Activated CD4-positive, alpha-beta T cell treated with anti-CD3 and anti-CD28 coated beads for 48 hours (primary cell): Measurements from ENCODE around the gene FGF22.
"Not testable (repeated sequence)": the region's sequence is repeated elsewhere in the genome, so short reads cannot be mapped to it uniquely, and the experiment has no call there.

Experiments used
- DNase-seq: peaks from one replicate; pipeline ENCODE4 v3.0.0-alpha.2; 2020

Gene FGF22

DNA sequence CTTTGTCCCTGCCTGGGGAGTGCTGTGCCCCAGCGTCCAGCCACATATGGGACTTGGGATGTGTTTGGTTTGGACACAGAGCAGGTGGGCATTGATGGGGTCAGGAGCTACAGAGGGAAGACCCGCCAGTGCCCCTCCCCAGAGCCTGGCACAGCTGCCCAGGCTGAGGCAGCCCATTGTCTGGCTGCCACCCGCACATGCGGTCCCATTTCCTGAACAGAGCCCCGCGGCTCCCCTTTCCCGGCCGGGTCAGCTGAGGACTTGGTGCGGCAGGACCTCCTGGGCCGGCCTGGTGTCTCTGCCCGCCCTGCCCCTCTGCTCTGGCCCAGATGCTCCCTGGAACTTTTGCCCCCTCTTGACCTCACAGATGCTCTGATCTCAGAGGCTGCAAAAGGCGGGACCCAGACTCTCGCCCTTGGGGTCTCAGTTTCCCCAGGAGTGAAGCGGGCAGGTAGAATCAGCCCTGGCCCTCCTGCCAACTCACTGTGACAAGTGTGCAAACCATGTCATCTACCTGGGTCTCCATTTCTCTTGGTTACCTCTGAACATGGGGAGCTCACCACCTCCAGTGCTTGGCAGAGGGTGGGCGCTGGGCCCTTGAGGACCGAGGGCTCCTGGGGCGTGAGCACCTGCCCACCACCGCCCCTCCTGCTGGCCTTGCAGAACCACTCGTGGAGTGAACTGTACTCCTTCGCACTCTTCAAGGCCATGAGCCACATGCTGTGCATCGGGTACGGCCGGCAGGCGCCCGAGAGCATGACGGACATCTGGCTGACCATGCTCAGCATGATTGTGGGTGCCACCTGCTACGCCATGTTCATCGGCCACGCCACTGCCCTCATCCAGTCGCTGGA is 32.2 kb upstream of the FGF22 start:
- no peak for DNase-seq

DNA sequence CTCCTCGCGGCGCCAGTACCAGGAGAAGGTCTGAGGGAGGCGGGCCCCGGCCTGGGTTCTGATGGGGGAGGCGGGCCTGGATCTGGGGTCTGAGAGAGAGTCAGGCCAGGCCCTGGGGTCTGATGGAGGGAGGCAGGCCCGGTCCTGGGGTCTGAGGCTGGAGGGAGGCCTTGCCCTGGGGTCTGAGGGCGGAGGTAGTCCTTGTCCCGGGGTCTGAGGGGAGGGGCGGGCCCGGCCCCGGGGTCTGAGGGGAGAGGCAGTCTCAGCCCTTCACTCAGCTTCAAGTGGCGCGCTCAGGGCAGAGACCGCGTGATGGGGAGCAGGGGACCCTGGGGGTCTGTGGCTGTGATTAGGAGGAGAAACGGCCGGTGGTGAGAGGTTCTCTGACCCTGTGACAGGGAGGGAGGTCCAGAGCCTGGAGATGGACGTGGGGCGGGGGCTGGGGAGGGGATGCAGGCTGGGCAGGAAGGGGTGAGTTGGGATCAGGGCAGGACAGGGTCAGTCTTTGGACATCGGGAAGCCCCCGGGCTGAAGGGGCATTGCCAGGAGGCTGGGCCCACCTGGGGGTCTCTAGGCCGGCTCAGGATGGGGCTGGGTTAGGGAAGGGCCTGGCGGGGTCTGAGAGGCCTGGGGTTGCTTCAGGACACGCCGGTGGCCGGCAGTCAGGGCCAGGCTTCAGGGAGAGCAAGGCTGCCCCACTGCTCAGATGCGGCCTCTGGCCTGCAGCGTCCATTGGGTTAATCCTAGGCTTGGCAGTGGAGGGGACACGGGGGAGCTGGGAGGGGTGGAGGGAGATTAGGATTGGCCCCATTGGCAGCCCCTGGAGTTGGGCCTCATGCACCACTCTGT is 31.3 kb upstream of the FGF22 start:
- no peak for DNase-seq

GRCh38 chr19:609004-609346 is 30.7 kb upstream of the FGF22 start:
- no peak for DNase-seq

- peak; percentile 53 for DNase-seq
These were observed 29.4 kb upstream of the FGF22 start for GRCh38 chr19:610071-610800.

DNA sequence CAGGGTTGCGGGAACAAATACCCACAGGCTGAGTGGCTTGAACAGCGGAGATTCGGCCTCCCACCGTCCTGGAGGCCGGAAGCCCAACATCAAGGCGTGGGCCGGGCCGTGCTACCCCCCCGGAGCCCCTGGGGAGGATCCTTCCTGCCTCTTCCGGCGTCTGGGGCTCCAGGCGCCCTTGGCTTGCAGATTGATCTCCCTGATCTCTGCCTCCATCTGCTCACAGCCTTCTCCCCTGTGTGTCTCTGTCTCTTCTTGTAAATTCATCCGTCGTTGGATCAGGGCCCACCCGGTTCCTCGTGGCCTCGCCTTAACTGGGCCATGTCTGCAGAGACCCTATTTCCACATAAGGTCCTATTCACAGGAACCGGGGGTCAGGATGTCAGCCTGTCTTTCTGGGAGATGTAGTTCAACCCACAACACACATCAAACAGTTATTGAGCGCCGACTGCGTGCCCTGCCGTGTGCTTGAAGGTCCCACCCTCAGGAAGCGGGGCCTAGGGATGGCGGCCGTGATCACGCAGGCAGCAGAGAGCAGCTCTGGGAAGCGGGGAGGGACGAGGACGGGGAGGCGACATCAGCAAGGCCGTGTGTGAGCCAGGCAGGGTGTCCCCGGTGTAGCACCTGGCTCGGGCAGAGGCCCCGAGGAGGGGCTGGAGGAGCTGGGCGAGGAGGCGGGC is 28.7 kb upstream of the FGF22 start:
- peak; percentile 72 for DNase-seq

- peak; percentile 86 for DNase-seq
These were observed 28.2 kb upstream of the FGF22 start for GRCh38 chr19:611481-611868.

- DNase-seq: no peak
These were observed 26.7 kb upstream of the FGF22 start for GRCh38 chr19:612941-613340.

GRCh38 chr19:613732-614567 is 25.7 kb upstream of the FGF22 start:
- no peak for DNase-seq

DNA sequence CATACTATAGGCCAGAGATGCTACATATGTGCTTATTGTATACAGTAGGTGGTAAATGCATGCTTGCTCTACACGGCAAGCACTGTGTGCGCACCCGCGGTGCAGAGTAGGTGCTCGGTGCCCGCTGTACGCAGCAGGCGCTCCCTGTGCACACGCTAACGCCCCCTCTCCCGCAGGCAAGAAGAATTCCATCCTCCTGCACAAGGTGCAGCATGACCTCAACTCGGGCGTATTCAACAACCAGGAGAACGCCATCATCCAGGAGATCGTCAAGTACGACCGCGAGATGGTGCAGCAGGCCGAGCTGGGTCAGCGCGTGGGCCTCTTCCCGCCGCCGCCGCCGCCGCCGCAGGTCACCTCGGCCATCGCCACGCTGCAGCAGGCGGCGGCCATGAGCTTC is 24.1 kb upstream of the FGF22 start:
- no peak for DNase-seq

DNA sequence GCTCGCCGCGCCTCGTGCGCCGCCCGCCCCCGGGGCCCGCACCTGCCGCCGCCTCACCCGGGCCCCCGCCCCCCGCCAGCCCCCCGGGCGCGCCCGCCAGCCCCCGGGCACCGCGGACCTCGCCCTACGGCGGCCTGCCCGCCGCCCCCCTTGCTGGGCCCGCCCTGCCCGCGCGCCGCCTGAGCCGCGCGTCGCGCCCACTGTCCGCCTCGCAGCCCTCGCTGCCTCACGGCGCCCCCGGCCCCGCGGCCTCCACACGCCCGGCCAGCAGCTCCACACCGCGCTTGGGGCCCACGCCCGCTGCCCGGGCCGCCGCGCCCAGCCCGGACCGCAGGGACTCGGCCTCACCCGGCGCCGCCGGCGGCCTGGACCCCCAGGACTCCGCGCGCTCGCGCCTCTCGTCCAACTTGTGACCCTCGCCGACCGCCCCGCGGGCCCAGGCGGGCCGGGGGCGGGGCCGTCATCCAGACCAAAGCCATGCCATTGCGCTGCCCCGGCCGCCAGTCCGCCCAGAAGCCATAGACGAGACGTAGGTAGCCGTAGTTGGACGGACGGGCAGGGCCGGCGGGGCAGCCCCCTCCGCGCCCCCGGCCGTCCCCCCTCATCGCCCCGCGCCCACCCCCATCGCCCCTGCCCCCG is 23.5 kb upstream of the FGF22 start:
- no peak for DNase-seq

DNA sequence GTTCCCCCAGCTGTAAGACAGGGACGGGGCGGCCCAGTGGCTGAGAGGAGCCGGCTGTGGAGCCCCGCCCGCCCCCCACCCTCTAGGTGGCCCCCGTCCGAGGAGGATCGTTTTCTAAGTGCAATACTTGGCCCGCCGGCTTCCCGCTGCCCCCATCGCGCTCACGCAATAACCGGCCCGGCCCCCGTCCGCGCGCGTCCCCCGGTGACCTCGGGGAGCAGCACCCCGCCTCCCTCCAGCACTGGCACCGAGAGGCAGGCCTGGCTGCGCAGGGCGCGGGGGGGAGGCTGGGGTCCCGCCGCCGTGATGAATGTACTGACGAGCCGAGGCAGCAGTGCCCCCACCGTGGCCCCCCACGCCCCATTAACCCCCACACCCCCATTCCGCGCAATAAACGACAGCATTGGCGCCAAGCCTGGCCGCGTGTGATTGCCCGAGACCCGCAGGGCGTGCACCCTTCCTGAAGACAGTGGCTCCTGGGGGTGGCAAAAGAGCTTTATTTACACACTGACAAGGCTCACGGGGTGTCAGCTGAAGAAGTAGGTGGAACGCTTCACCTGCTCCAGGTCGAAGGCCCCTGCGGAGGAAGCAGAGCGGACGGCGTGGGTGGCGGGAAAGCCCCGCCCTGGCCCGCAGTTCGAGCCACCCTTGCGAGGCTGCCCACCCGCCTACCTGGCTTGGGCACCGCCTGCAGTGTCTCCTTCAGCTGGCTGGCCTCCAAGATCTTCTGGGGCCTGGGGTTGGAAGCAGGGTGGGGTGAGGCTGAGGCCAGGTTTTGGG is 22.7 kb upstream of the FGF22 start:
- DNase-seq: no peak

- no peak for DNase-seq
These were observed 22.0 kb upstream of the FGF22 start for GRCh38 chr19:617551-618246.

- no peak for DNase-seq
These were observed 21.4 kb upstream of the FGF22 start for GRCh38 chr19:618247-618619.

- DNase-seq: no peak
These were observed 20.9 kb upstream of the FGF22 start for GRCh38 chr19:618674-619285.

GRCh38 chr19:619286-620002 is 20.2 kb upstream of the FGF22 start:
- no peak for DNase-seq

DNA sequence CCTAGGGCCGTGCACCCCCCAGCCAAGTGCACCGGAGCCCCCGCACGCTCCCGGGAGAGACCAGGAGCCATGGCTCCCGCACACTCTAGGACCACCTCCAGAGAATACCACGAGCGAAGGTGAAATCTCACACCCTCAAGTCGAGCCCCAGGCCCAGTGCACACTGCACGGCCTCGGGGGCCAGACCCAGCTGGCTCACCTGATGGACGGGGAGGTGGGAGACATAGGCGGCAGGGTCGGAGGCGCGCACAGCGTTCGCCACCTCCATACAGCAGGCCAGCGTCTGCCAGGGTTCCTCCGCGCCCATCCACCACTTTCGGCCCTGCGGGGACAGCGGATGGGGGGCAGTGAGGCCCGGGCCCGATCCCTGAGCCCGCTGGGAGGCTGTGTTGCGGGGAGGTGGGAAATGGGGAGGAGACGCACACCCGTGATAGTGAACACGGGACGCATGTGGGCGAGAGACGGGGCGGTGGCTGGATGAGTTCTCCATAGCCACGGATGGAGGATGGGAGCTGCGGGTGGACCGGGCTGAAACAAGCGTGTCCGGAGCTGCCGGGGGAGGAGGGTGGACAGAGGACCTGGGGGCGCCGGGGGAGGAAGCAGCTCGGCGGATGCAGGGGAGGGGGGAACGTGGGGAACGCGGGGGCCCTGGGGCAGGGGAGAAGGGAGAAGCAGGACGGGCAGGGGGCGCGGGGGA is 19.4 kb upstream of the FGF22 start:
- DNase-seq: no peak

DNA sequence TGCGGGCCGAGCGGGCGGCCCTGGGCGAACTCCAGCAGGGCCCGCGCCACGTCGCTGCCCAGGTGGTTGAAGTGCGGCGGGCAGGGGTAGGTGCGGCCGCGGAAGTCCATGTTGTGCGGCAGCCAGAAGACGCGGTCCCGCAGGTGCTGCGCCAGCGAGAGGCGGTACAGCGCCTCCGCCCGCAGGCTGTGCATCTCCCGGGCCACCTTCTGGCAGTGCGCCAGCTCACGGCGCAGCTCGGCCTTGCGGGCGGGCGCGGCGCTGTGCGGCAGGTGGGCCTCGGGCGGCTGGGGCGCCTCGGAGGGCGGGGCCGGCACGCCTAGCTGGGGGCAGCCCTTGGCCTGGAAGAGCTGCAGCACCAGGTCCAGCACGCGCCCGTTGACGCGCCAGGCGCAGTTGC is 18.5 kb upstream of the FGF22 start:
- not testable (repeated sequence) for DNase-seq

GRCh38 chr19:621819-622218 is 17.9 kb upstream of the FGF22 start:
- no peak for DNase-seq
